Astrocyte (in vitro differentiated cells and primary cell): Measurements from ENCODE around the gene TBC1D19.

Experiments used
- CTCF ChIP-seq: IDR thresholded peaks from 2 replicates; pipeline ENCODE4 v1.5.1; 2011; ENCODE audit warnings: low read depth, mild to moderate bottlenecking, inconsistent platforms, low read length, moderate library complexity; ENCODE audit not compliant: insufficient read depth
- EZH2 ChIP-seq: IDR thresholded peaks from 2 replicates; pipeline ENCODE4 v1.6.1; 2012; ENCODE audit warnings: mild to moderate bottlenecking, low read length, inconsistent platforms; ENCODE audit not compliant: insufficient read depth

GRCh38 chr4:26701095-26701494 is 117.2 kb downstream of the TBC1D19 start:
- TF ChIP-seq CTCF, result no peak
- no peak for TF ChIP-seq EZH2
